Naive thymus-derived CD4-positive, alpha-beta T cell (primary cell): Measurements from ENCODE around the gene LRP3. TPM values are rescaled to one million over a fixed set of nuclear protein-coding genes. Genes with fewer than 3 reads are reported as not detected.
A peak's percentile ranks its signal among the peaks of the same experiment; 100 is the strongest.
"Not testable (repeated sequence)": the region's sequence is repeated elsewhere in the genome, so short reads cannot be mapped to it uniquely, and the experiment has no call there.

Experiments used
- ATAC-seq: fragments of 150-1000 bp; cut with Tn5 transposase; 2 replicates; pipeline ENCODE4 v1.10.0; 2021; ENCODE audit warnings: mild to moderate bottlenecking, moderate library complexity
- CTCF ChIA-PET: fragments of 350-600 bp; sonication (Branson Sonifier 250); formaldehyde crosslinking; loops from one replicate; lab custom pipeline; 2021; ENCODE audit warnings: antibody characterized with exemption; lab: Charles Lee
- POLR2A ChIA-PET: fragments of 350-600 bp; sonication (Branson Sonifier 250); formaldehyde crosslinking; loops from one replicate; lab custom pipeline; 2021; ENCODE audit warnings: antibody characterized with exemption, inconsistent platforms; lab: Charles Lee
- DNase-seq, 9 donors: peaks; one replicate each; pipeline versions ENCODE4 v3.0.0 to v3.0.0-alpha.2; 2020 to 2022; ENCODE audit warnings: mixed read lengths in 1 of 9
- H3K27ac ChIP-seq: one replicate; pipeline ENCODE4 v1.7.0; 2013; ENCODE audit warnings: mild to moderate bottlenecking, low read depth, low read length, moderate library complexity
- H3K27me3 ChIP-seq, 2 donors: one replicate each; pipeline ENCODE4 v1.7.0; 2013; ENCODE audit warnings: low read length in 2 of 2, mild to moderate bottlenecking in 2 of 2, moderate library complexity in 2 of 2; ENCODE audit not compliant: control insufficient read depth in 2 of 2, insufficient read depth in 2 of 2
- H3K36me3 ChIP-seq, 3 experiments: 1 replicate in 2 of 3; 2 replicates in 1 of 3; pipeline ENCODE4 v1.7.0; 2013; ENCODE audit warnings: low read length in 3 of 3, mild to moderate bottlenecking in 3 of 3, moderate library complexity in 1 of 3; ENCODE audit not compliant: insufficient read depth in 3 of 3, control insufficient read depth in 2 of 3
- H3K4me1 ChIP-seq, 2 donors: one replicate each; pipeline ENCODE4 v1.7.0; 2013; ENCODE audit warnings: low read length in 2 of 2, mild to moderate bottlenecking in 2 of 2, moderate library complexity in 1 of 2; ENCODE audit not compliant: control insufficient read depth in 2 of 2, insufficient read depth in 2 of 2
- H3K4me3 ChIP-seq: 2 replicates; pipeline ENCODE4 v1.7.0; 2013; ENCODE audit warnings: mild to moderate bottlenecking, low read length
- H3K9me3 ChIP-seq, 3 experiments: 1 replicate in 2 of 3; 2 replicates in 1 of 3; pipeline ENCODE4 v1.7.0; 2013; ENCODE audit warnings: low read length in 3 of 3; ENCODE audit not compliant: control insufficient read depth in 2 of 3
- H3K27ac Mint-ChIP-seq, 9 donors: one replicate each; pipeline ENCODE4 v1.8.0; 2020 to 2022; ENCODE audit warnings: mixed read lengths in 9 of 9, mild to moderate bottlenecking in 8 of 9, moderate library complexity in 5 of 9, inconsistent platforms in 2 of 9
- H3K27me3 Mint-ChIP-seq, 5 donors: one replicate each; pipeline ENCODE4 v1.8.0; 2021 to 2022; ENCODE audit warnings: mixed read lengths in 5 of 5, mild to moderate bottlenecking in 1 of 5
- H3K36me3 Mint-ChIP-seq, 5 donors: one replicate each; pipeline ENCODE4 v1.8.0; 2020 to 2022; ENCODE audit warnings: mixed read lengths in 5 of 5, mild to moderate bottlenecking in 3 of 5, inconsistent platforms in 1 of 5
- H3K4me1 Mint-ChIP-seq, 7 donors: one replicate each; pipeline ENCODE4 v1.8.0; 2020 to 2022; ENCODE audit warnings: mixed read lengths in 7 of 7, mild to moderate bottlenecking in 3 of 7, inconsistent platforms in 1 of 7
- H3K4me3 Mint-ChIP-seq, 10 donors: one replicate each; pipeline ENCODE4 v1.8.0; 2020 to 2022; ENCODE audit warnings: mild to moderate bottlenecking in 10 of 10, mixed read lengths in 10 of 10, moderate library complexity in 6 of 10, inconsistent platforms in 2 of 10
- H3K9me3 Mint-ChIP-seq, 11 donors: one replicate each; pipeline ENCODE4 v1.8.0; 2020 to 2022; ENCODE audit warnings: mixed read lengths in 11 of 11, mild to moderate bottlenecking in 4 of 11, inconsistent platforms in 1 of 11, moderate library complexity in 1 of 11
- intact Hi-C, 2 donors: fragments of 100-400 bp; cut with micrococcal nuclease; formaldehyde crosslinking; loops; one replicate each; pipeline ENCODE4 v1.15.1; 2023
- polyA plus RNA-seq, 2 donors: library from polyadenylated mRNA; unstranded; fragments of 300-500 nt; fragmentation: Illumina TruSeq; gene quantifications; one replicate each; pipeline ENCODE4 v1.2.3, GENCODE V29; 2021
- total RNA-seq, 6 experiments: library from RNA in 5 of 6; stranded (reverse) in 5 of 6; gene quantifications; 1 replicate in 5 of 6; 2 replicates in 1 of 6; pipeline ENCODE4 v1.2.3 and lab custom pipeline; 2021 to 2026

The LRP3 gene, protein sequence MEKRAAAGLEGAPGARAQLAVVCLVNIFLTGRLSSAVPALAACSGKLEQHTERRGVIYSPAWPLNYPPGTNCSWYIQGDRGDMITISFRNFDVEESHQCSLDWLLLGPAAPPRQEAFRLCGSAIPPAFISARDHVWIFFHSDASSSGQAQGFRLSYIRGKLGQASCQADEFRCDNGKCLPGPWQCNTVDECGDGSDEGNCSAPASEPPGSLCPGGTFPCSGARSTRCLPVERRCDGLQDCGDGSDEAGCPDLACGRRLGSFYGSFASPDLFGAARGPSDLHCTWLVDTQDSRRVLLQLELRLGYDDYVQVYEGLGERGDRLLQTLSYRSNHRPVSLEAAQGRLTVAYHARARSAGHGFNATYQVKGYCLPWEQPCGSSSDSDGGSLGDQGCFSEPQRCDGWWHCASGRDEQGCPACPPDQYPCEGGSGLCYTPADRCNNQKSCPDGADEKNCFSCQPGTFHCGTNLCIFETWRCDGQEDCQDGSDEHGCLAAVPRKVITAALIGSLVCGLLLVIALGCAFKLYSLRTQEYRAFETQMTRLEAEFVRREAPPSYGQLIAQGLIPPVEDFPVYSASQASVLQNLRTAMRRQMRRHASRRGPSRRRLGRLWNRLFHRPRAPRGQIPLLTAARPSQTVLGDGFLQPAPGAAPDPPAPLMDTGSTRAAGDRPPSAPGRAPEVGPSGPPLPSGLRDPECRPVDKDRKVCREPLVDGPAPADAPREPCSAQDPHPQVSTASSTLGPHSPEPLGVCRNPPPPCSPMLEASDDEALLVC
- 1 to 10 TPM in 1 of 5 experiments, under 1 TPM in 3, not detected in 1; 0.34 to 2.6 (median 0.40) TPM for total RNA-seq
- polyA plus RNA-seq: not detected
- 0.54 reads per million for total RNA-seq (lab: John Stamatoyannopoulos, UW)

DNA sequence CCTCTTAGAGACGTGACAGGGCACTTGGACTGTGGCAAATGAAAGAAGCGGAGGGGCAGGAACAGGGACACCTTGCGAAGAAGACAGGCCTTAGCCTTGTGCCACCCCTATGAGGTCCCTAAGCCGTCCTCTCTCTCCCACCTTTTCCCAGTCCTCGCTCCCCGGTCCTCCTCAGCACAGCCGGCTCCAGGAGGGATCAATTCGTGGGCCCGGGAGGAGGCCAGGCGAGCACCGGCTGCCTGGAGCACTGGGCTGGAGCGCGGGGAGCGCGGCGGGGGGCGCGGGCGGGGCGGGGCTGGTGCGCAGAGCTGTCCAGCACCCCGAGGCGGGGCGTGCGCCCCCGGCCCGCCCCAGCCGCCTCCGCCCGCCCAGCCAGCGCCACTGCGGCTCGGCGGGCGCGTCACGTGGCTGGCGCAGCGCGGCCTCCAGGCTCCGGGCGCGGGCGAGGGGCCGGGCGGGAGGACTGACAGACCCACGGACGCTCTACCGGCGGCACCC, at the start of gene LRP3:
LRP3 (plus strand) TSS at position 466 of the 498 bp plus-strand sequence. CDS start 456 bp downstream, outside the sequence.
- Histone ChIP-seq H3K27me3 (peaks cover 0 to 2% of the 10 kb centered on the region in 2 donors), H3K4me3 (no peak within 1 kb of the TSS), H3K9me3 (no peaks in the 10 kb centered on the region), H3K27ac (no peak within 1 kb of the TSS), H3K36me3 (no peaks in the 10 kb centered on the region), H3K4me1 (no peaks in the 10 kb centered on the region)
- CTCF ChIA-PET: no interaction called here
- peaks cover 30 to 60% (median 37%) of the 10 kb centered on the region in 5 donors for H3K27me3 Mint-ChIP-seq
- no peaks in the 10 kb centered on the region for H3K36me3 Mint-ChIP-seq
- intact Hi-C loops: no loop called here
- ATAC-seq: peak; percentile 41
- H3K4me1 Mint-ChIP-seq: peaks cover 0 to 7% (median 0%) of the 10 kb centered on the region in 7 donors
- peak within 1 kb of the TSS; percentile 20 to 75 (median 62) for H3K4me3 Mint-ChIP-seq
- no peak within 1 kb of the TSS for H3K27ac Mint-ChIP-seq
- POLR2A ChIA-PET: no interaction called here
- DNase-seq: no peak
- peaks cover 0 to 4% (median 0%) of the 10 kb centered on the region in 11 donors for H3K9me3 Mint-ChIP-seq

DNA sequence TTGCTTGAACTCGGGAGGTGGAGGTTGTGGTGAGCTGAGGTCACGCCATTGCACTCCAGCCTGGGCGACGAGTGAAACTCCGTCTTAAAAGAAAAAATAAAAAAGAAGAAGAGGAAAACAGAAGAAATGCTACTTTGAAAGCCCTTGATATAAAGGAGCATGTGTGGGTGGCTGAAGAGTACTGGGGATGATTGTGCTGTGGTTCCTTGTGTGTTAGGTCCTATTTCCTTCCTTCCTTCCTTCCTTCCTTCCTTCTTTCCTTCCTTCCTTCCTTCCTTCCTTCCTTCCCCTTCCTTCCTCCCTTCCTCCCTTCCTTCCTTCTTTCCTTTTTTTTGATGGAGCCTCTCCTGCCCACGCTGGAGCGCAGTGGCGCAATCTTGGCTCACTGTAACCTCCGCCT, 47.9 kb upstream of the LRP3 start:
- H3K9me3 ChIP-seq: no peaks in the 10 kb centered on the region
- Mint-ChIP-seq H3K27ac (no peak overlapping the region), H3K9me3 (peaks cover 0 to 2% (median 0%) of the 10 kb centered on the region in 11 donors), H3K27me3 (peaks cover 0 to 8% (median 3%) of the 10 kb centered on the region in 5 donors), H3K36me3 (no peaks in the 10 kb centered on the region), H3K4me3 (no peak overlapping the region), H3K4me1 (peaks cover 4 to 11% (median 9%) of the 10 kb centered on the region in 7 donors)
- DNase-seq: no peak
- no peak overlapping the region for H3K4me3 ChIP-seq
- H3K27ac ChIP-seq: no peak overlapping the region
- no peaks in the 10 kb centered on the region for H3K36me3 ChIP-seq
- no peaks in the 10 kb centered on the region for H3K4me1 ChIP-seq
- ChIA-PET CTCF (interaction anchor here (0.8 to 2.2 kb wide), 3 partner anchors 15 to 662 kb away, joined by 3 to 13 read pairs (median 4); no protein-coding TSS in a partner anchor), POLR2A (interaction anchor here (0.6 kb wide), 1 partner anchor 9 kb away, joined by 3 read pairs; no protein-coding TSS in a partner anchor)
- ATAC-seq: no peak
- H3K27me3 ChIP-seq: no peaks in the 10 kb centered on the region
- intact Hi-C loops: no loop called here

DNA sequence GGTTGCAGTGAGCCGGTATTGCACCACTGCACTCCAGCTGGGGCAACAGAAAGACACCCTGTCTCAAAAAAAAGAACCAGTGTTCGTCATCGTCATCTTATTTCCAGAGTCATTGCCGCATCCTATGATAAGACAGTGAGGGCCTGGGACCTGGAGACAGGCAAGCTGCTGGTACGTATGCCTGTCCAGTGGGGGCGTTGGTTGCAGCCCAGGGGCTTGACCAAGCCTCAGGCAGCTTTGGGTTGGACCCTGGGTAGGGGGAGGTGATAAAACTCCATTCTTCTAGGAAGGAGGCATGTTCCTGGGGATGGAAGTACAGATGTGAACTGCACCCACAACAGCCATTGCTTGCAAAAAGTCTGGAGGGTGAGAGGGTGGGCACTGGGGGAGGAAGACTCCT, 46.6 kb upstream of the LRP3 start:
- ATAC-seq (no peak), DNase-seq (no peak)
- Histone ChIP-seq H3K4me1 (no peaks in the 10 kb centered on the region), H3K9me3 (no peaks in the 10 kb centered on the region), H3K27ac (no peak overlapping the region), H3K4me3 (no peak overlapping the region), H3K36me3 (no peaks in the 10 kb centered on the region), H3K27me3 (no peaks in the 10 kb centered on the region)
- Mint-ChIP-seq H3K27ac (no peak overlapping the region), H3K4me1 (peaks cover 4 to 11% (median 9%) of the 10 kb centered on the region in 7 donors), H3K36me3 (no peaks in the 10 kb centered on the region), H3K27me3 (peaks cover 0 to 4% (median 0%) of the 10 kb centered on the region in 5 donors), H3K9me3 (peaks cover 0 to 2% (median 0%) of the 10 kb centered on the region in 11 donors), H3K4me3 (no peak overlapping the region)
- ChIA-PET POLR2A (no interaction called here), CTCF (interaction anchor here (1.7 kb wide), 1 partner anchor 37 kb away, joined by 5 read pairs; no protein-coding TSS in a partner anchor)
- intact Hi-C loops: no loop called here

DNA sequence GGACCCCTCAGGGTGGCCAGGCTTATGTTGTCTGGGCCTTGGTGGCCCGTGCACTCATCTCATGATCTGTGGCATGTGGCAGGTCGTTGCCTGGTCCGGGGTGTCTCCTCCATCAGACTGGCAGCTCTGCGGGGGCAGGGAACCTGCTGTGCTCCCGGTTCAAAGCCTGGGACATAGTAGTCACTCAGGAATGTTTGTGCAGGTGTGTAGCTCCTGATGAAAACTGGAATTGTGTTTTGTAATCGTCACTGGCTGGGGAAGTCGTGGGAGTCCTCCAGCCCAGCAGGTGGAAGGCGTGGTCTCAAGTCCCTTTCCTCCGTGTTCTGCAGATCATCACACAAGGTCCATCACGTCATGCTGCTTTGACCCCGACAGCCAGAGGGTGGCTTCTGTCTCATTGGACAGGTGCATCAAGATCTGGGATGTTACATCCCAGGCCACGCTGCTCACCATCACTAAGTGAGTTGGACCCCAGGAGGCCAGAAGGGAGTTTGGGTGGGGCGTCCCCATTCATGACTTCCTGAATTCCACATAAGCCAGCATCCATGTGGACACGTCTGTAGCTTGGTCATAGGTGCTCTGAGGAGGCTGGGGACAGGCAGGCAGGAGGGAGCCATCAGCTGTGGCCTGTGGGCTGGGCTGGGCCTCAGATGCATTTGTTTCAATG, 43.1 kb upstream of the LRP3 start:
- no peaks in the 10 kb centered on the region for H3K27me3 ChIP-seq
- DNase-seq (no peak), ATAC-seq (no peak)
- no peak overlapping the region for H3K27ac Mint-ChIP-seq
- no peaks in the 10 kb centered on the region for H3K4me1 ChIP-seq
- no peaks in the 10 kb centered on the region for H3K9me3 ChIP-seq
- H3K4me3 ChIP-seq: no peak overlapping the region
- ChIA-PET CTCF (interaction anchor here (0.6 kb wide), 1 partner anchor 56 kb away, joined by 3 read pairs; no protein-coding TSS in a partner anchor), POLR2A (no interaction called here)
- intact Hi-C loops: no loop called here
- H3K36me3 ChIP-seq: no peaks in the 10 kb centered on the region
- no peaks in the 10 kb centered on the region for H3K36me3 Mint-ChIP-seq
- H3K27ac ChIP-seq: no peak overlapping the region
- peaks cover 0 to 6% (median 0%) of the 10 kb centered on the region in 7 donors for H3K4me1 Mint-ChIP-seq
- peaks cover 0 to 2% (median 0%) of the 10 kb centered on the region in 11 donors for H3K9me3 Mint-ChIP-seq
- H3K4me3 Mint-ChIP-seq: no peak overlapping the region
- peaks cover 0 to 4% (median 0%) of the 10 kb centered on the region in 5 donors for H3K27me3 Mint-ChIP-seq

DNA sequence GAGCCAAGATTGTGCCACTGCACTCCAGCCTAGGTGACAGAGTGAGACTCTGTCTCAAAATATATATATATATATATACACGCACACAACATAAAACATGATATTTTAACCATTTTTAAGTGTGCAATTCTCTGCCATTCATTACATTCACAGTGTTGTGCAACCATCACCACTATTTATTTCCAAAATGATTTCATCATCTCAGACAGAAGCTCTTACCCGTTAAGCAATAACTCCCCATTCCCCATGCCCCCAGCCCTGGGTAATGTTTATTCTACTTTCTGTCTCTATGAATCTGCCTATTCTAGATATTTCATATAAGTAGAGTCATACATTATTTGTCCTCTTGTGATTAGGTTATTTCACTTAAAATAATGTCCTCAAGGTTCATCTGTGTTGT, 42.0 kb upstream of the LRP3 start:
- no peak for DNase-seq
- intact Hi-C loops: no loop called here
- Mint-ChIP-seq H3K27ac (no peak overlapping the region), H3K36me3 (no peaks in the 10 kb centered on the region), H3K27me3 (peaks cover 0 to 4% (median 0%) of the 10 kb centered on the region in 5 donors), H3K4me3 (no peak overlapping the region), H3K9me3 (no peaks in the 10 kb centered on the region), H3K4me1 (peaks cover 0 to 6% (median 0%) of the 10 kb centered on the region in 7 donors)
- Histone ChIP-seq H3K27ac (no peak overlapping the region), H3K4me1 (no peaks in the 10 kb centered on the region), H3K27me3 (no peaks in the 10 kb centered on the region), H3K9me3 (no peaks in the 10 kb centered on the region), H3K36me3 (no peaks in the 10 kb centered on the region), H3K4me3 (no peak overlapping the region)
- CTCF ChIA-PET: no interaction called here
- ATAC-seq: no peak
- POLR2A ChIA-PET: interaction anchor here (1.2 kb wide), 1 partner anchor 9 kb away, joined by 3 read pairs; no protein-coding TSS in a partner anchor

DNA sequence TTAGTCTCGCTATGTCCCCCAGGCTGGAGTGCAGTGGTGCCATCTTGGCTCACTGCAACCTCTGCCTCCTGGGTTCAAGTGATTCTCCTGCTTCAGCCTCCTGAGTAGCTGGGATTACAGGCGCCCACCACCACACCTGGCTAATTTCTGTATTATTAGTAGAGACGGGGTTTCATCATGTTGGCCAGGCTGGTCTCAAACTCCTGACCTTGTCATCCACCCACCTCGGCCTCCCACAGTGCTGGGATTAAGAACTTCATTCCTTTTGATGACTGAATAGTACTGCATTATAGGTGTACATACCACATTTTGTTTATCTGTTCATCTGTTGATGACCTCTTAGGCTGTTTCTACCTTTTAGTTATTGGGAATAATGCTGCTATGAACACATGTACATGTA, 41.5 kb upstream of the LRP3 start:
- H3K4me1 ChIP-seq, H3K36me3 ChIP-seq, intact Hi-C loops, H3K4me1 Mint-ChIP-seq, CTCF ChIA-PET, ATAC-seq, H3K27me3 Mint-ChIP-seq, DNase-seq, H3K27ac ChIP-seq, H3K4me3 Mint-ChIP-seq, H3K36me3 Mint-ChIP-seq, H3K9me3 ChIP-seq, H3K9me3 Mint-ChIP-seq, H3K27ac Mint-ChIP-seq, H3K27me3 ChIP-seq, H3K4me3 ChIP-seq: not testable (repeated sequence)
- POLR2A ChIA-PET: interaction anchor here (1.2 kb wide), 1 partner anchor 8 kb away, joined by 3 read pairs; no protein-coding TSS in a partner anchor
